Peyer's patch (tissue), 4 donors: ENCODE results near the gene SUN2. TPM values are rescaled to one million over a fixed set of nuclear protein-coding genes. Genes with fewer than 3 reads are reported as not detected.

Experiments used
- DNase-seq, 3 donors: peaks; one replicate each; pipeline ENCODE4 v3.0.0-alpha.2; 2017 to 2019
- H3K27ac ChIP-seq, 4 donors: fragments of 200-600 bp; sonication (generic); one replicate each; pipeline ENCODE4 v1.5.1; 2016 to 2019
- H3K27me3 ChIP-seq, 2 donors: fragments of 200-600 bp; sonication (generic); one replicate each; pipeline ENCODE4 v1.5.1; 2019
- H3K36me3 ChIP-seq, 3 donors: fragments of 200-600 bp; sonication (generic); one replicate each; pipeline ENCODE4 v1.5.1; 2016 to 2019
- H3K4me1 ChIP-seq, 4 donors: fragments of 200-600 bp; sonication (generic); one replicate each; pipeline ENCODE4 v1.5.1; 2016 to 2019
- H3K4me3 ChIP-seq, 4 donors: fragments of 200-600 bp; sonication (generic); 1 replicate in 3 of 4; 2 replicates in 1 of 4; pipeline ENCODE4 v1.5.1; 2016 to 2019; ENCODE audit warnings: mild to moderate bottlenecking in 1 of 4
- H3K9me3 ChIP-seq, 4 donors: fragments of 200-600 bp; sonication (generic); one replicate each; pipeline ENCODE4 v1.5.1; 2016 to 2019; ENCODE audit warnings: mild to moderate bottlenecking in 1 of 4
- POLR2A ChIP-seq, 2 donors: fragments of 450-650 bp; IDR thresholded peaks; one replicate each; pipeline ENCODE4 v1.5.1; 2017; ENCODE audit warnings: antibody characterized with exemption in 2 of 2, mild to moderate bottlenecking in 2 of 2, moderate library complexity in 2 of 2
- total RNA-seq, 4 donors: library from RNA; depleted of rRNA; stranded (reverse); fragments of >200 nt; gene quantifications; one replicate each; pipeline ENCODE4 v1.1.0, GENCODE V29; 2016
- TF ChIP-seq, protein P1 (sequence below), 6 experiments: fragments of 450-650 bp in 4 of 6; fragments of 200-600 bp in 2 of 6; sonication (generic) in 1 of 6; IDR thresholded peaks; one replicate each; pipeline ENCODE4 v1.5.1; 2017 to 2019; ENCODE audit warnings: antibody characterized with exemption in 6 of 6, mild to moderate bottlenecking in 3 of 6, moderate library complexity in 1 of 6

SUN2 gene
- total RNA-seq, 4 donors from 2014 or later: 171 to 291 (median 248) TPM

DNA sequence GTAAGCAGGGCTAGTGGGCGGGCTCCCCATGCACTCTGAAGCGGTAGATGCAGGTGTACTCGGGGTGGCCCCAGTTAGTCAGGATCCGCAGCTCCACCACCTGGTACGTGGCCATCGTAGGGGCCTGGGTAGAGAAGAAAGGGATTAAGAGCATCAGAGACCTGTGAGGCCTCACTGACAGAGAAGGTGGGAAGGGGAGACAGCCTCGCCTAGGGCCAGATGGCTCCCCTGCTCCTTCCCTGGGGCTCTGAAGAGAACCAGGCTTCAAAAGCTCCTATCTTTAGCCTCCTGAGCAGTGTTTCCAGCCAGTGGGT is 19.6 kb downstream of the SUN2 start:
- no peak for TF ChIP-seq POLR2A (IDR thresholded peaks at IDR 0.05)
- TF ChIP-seq, protein P1, sequence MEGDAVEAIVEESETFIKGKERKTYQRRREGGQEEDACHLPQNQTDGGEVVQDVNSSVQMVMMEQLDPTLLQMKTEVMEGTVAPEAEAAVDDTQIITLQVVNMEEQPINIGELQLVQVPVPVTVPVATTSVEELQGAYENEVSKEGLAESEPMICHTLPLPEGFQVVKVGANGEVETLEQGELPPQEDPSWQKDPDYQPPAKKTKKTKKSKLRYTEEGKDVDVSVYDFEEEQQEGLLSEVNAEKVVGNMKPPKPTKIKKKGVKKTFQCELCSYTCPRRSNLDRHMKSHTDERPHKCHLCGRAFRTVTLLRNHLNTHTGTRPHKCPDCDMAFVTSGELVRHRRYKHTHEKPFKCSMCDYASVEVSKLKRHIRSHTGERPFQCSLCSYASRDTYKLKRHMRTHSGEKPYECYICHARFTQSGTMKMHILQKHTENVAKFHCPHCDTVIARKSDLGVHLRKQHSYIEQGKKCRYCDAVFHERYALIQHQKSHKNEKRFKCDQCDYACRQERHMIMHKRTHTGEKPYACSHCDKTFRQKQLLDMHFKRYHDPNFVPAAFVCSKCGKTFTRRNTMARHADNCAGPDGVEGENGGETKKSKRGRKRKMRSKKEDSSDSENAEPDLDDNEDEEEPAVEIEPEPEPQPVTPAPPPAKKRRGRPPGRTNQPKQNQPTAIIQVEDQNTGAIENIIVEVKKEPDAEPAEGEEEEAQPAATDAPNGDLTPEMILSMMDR (IDR thresholded peaks at IDR 0.05): no peak
- Histone ChIP-seq H3K9me3 (no peaks in the 10 kb centered on the region), H3K27ac (peak overlapping the region in 1 of 4 donors; percentile 8), H3K36me3 (peaks cover 7 to 82% (median 12%) of the 10 kb centered on the region in 3 donors), H3K27me3 (no peaks in the 10 kb centered on the region), H3K4me1 (peaks cover 0 to 34% (median 1%) of the 10 kb centered on the region in 4 donors), H3K4me3 (no peak overlapping the region)
- DNase-seq: no peak

DNA sequence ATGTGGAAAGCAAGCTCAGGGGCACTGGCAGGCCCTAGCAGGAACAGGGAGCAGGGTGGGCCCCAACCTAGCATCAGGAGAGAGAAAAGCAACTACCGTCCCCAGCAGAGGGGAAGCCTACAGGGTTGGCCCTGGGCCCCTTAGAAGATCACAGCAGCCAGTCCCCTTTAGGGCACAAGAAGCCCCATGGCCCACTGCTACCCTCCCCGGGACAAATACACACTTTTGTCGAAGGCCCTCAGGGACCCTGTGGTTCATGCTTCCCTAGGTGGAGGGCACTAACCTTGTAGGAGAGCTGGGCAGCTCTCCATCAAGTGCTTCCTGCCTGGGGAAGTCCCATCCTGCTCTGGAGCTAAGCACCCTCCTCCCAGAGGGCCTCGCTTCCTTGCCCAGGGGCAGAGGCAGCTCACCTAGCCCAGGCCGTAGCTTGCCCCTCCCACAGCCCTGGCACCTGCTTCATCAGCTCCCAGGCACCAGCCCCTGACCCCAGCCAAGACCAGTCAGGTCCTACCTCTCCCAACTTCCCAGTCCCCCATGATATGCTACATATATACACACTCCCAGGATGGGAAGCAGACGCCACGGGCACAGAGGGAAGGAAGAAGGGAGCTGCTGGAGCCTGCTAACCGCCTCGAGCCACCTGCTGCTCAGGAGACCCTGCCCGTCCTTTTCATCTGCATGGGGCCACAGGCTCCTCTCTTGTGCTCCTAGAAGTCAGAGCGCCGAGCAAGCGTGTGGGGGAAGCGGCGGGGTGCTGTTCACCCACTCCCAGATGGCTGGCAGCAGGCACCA is 20.1 kb downstream of the SUN2 start:
- H3K36me3 ChIP-seq: peaks cover 6 to 82% (median 12%) of the 10 kb centered on the region in 3 donors
- DNase-seq: no peak
- peaks cover 0 to 34% (median 1%) of the 10 kb centered on the region in 4 donors for H3K4me1 ChIP-seq
- TF ChIP-seq, protein P1 (IDR thresholded peaks at IDR 0.05): no peak
- no peak for TF ChIP-seq POLR2A (IDR thresholded peaks at IDR 0.05)
- no peak overlapping the region for H3K4me3 ChIP-seq
- H3K27me3 ChIP-seq: no peaks in the 10 kb centered on the region
- H3K27ac ChIP-seq: peak overlapping the region in 2 of 4 donors; percentile 8 to 25
- no peaks in the 10 kb centered on the region for H3K9me3 ChIP-seq

DNA sequence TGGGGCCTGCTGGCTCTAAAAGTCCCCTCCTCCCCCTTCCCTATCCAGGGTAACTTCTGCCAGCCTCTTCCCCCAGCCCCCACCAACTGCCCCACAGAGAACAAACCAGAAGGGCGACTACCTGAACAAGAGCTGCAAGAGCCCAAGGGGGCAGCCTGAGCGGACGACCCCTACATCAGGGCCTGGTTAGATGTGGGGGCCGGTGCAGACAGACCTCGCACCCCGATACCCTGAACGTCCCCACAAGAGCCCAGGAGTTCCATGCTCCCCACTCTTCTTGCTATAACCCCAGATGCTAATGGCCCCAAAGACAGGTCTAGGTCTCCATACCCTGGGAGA is 20.7 kb downstream of the SUN2 start:
- no peaks in the 10 kb centered on the region for H3K9me3 ChIP-seq
- H3K36me3 ChIP-seq: peaks cover under 1 to 82% (median 8%) of the 10 kb centered on the region in 3 donors
- no peak overlapping the region for H3K4me3 ChIP-seq
- no peak for TF ChIP-seq POLR2A (IDR thresholded peaks at IDR 0.05)
- TF ChIP-seq, protein P1 (IDR thresholded peaks at IDR 0.05): no peak
- DNase-seq: peak in 1 of 3 donors; percentile 42
- peak overlapping the region in 2 of 4 donors; percentile 72 to 85 for H3K27ac ChIP-seq
- H3K4me1 ChIP-seq: peaks cover 0 to 34% (median 1%) of the 10 kb centered on the region in 4 donors
- H3K27me3 ChIP-seq: no peaks in the 10 kb centered on the region

DNA sequence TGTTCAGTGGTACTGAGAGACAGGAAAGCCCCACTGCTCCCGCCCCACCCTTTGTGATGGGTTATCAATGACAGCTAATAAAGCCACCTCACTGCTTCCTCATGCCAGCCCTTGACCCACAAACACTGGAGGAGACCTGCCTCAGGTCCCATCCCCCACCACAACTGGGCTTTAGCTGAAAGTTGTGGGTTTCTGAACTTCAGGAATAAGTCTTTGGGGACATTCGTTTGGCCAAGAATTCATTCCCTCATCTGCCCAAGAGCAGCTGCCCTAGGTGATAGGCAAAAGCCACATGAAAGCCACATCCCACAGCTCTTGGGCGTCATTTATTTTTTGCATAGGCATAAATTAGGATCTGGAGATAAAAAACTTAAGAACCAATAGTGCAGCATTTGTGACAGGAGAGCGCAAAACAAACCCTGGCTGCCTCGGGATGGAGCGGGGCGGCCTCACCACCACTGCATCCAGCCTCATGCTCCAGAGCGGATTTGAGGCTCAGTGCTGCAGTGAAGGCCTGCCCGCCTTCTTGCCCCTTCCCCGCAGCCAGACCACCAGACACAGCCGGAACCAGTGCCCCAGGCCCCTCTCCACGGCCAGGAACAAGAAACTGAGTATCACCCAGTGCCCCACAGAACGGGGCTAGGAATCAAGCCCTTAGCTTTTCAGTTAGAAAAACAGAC is 21.2 kb downstream of the SUN2 start:
- peak overlapping the region in 3 of 4 donors; percentile 67 to 85 (median 72) for H3K27ac ChIP-seq
- H3K4me1 ChIP-seq: peaks cover 0 to 34% (median 1%) of the 10 kb centered on the region in 4 donors
- peaks cover 0 to 82% (median 4%) of the 10 kb centered on the region in 3 donors for H3K36me3 ChIP-seq
- H3K9me3 ChIP-seq: no peaks in the 10 kb centered on the region
- H3K27me3 ChIP-seq: no peaks in the 10 kb centered on the region
- peak in 2 of 3 donors; percentile 47 to 72 for DNase-seq
- H3K4me3 ChIP-seq: no peak overlapping the region
- no peak for TF ChIP-seq POLR2A (IDR thresholded peaks at IDR 0.05)

DNA sequence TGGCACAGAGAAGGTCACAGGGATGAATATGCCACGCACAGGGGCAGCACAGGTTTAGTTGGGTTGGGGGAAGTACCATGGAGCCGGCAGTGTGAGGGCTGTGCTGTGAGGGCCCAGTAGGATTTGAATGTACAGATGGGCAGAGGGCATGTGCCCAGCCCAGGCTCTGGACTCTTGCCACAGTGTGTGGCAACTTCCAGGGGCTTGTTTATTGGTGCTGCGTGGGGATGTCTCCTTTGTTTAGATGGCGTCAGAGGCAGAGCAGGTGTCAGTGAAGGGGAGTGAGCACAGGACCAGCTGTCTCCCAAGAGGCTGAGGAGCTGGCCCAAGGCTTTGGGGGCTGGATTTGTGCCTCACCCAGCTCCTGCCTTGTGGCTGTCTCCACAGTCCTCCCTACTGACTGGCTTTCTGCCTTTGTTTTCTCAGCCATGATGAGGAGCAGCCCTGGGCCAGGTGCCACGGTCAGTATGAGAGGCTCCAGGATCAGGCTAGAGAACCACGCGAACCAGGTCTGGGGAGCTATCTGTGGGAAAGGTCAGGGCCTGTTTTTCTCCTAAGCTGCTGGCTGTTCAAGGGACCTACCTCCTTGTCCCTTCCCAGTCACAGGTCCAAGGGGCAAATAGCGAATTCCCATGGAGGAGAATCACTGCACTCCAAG is 21.9 kb downstream of the SUN2 start:
- Histone ChIP-seq H3K4me3 (no peak overlapping the region), H3K4me1 (peaks cover 0 to 34% (median 1%) of the 10 kb centered on the region in 4 donors), H3K36me3 (peaks cover 0 to 82% (median 0%) of the 10 kb centered on the region in 3 donors), H3K9me3 (no peaks in the 10 kb centered on the region), H3K27ac (peak overlapping the region in 3 of 4 donors; percentile 67 to 85 (median 72)), H3K27me3 (no peaks in the 10 kb centered on the region)
- peak in 2 of 3 donors; percentile 58 to 66 for DNase-seq
- no peak for TF ChIP-seq POLR2A (IDR thresholded peaks at IDR 0.05)
- TF ChIP-seq, protein P1 (IDR thresholded peaks at IDR 0.05): peak in 2 of 6 experiments; percentile 32 to 37
